GM12878 (cell line): Measurements from ENCODE around the gene SNTA1. TPM values are rescaled to one million over a fixed set of nuclear protein-coding genes. Genes with fewer than 3 reads are reported as not detected.

Source experiments
- BACH1 ChIP-seq: fragments of 450-650 bp; IDR thresholded peaks from 2 replicates; pipeline ENCODE4 v1.6.1; 2017; ENCODE audit warnings: mild to moderate bottlenecking, borderline replicate concordance
- BHLHE40 ChIP-seq, 2 experiments: fragments of 450-650 bp in 1 of 2; IDR thresholded peaks; 2 replicates each; pipeline ENCODE4 v1.6.1; 2011 to 2017; ENCODE audit warnings: low read depth in 2 of 2, borderline replicate concordance in 1 of 2, improper control_type of control experiment in 1 of 2, low read length in 1 of 2, mild to moderate bottlenecking in 1 of 2
- CHD1 ChIP-seq: IDR thresholded peaks from 2 replicates; pipeline ENCODE4 v1.6.1; 2012; ENCODE audit warnings: low read depth, low read length, improper control_type of control experiment
- DPF2 ChIP-seq: fragments of 450-650 bp; IDR thresholded peaks from 2 replicates; pipeline ENCODE4 v1.6.1; 2017; ENCODE audit warnings: mild to moderate bottlenecking
- GATAD2B ChIP-seq: fragments of 450-650 bp; conservative IDR thresholded peaks from 2 replicates; pipeline ENCODE4 v1.6.1; 2017; ENCODE audit warnings: low read depth, mild to moderate bottlenecking, moderate library complexity
- NR2C1 ChIP-seq: fragments of 450-650 bp; IDR thresholded peaks from 2 replicates; pipeline ENCODE4 v1.6.1; 2017; ENCODE audit warnings: antibody characterized with exemption, mild to moderate bottlenecking, moderate library complexity
- NR2F1 ChIP-seq: fragments of 450-650 bp; conservative IDR thresholded peaks from 2 replicates; pipeline ENCODE4 v1.6.1; 2017; ENCODE audit warnings: mild to moderate bottlenecking
- POLR2A ChIP-seq: IDR thresholded peaks from 2 replicates; pipeline ENCODE4 v1.6.1; 2011; ENCODE audit warnings: low read depth, mild to moderate bottlenecking, low read length
- POU2F2 ChIP-seq: IDR thresholded peaks from 3 replicates; pipeline ENCODE4 v1.6.1; 2011; ENCODE audit warnings: low read depth, mild to moderate bottlenecking, low read length, borderline replicate concordance
- RB1 ChIP-seq: fragments of 450-650 bp; formaldehyde crosslinking; IDR thresholded peaks from 2 replicates; pipeline ENCODE4 v1.6.1; 2017; ENCODE audit warnings: mild to moderate bottlenecking, borderline replicate concordance
- SPI1 ChIP-seq: IDR thresholded peaks from 2 replicates; pipeline ENCODE4 v1.6.1; 2011; ENCODE audit warnings: low read depth, mild to moderate bottlenecking, low read length, moderate library complexity, borderline replicate concordance; ENCODE audit not compliant: insufficient read depth
- polyA plus RNA-seq, 11 experiments: library from polyadenylated mRNA; depleted of rRNA in 4 of 11; unstranded in 6 of 11; stranded (reverse) in 5 of 11; fragments of >200 nt; fragmentation: Nextera tagmentation in 4 of 11; fragmentation: Illumina TruSeq in 1 of 11; extraction: Ambion mirVana in 4 of 11; extraction: Trizol in 1 of 11; gene quantifications; 1 replicate in 1 of 11; 2 replicates in 10 of 11; pipeline versions ENCODE4 v1.2.1 to v1.2.3, GENCODE V29; 2011 to 2016; ENCODE audit warnings: inconsistent platforms in 2 of 11, missing spikeins in 2 of 11, low read depth in 1 of 11
- total RNA-seq, 4 experiments: library from RNA; depleted of rRNA in 3 of 4; stranded (reverse); fragments of >200 nt in 3 of 4; fragmentation: Illumina TruSeq in 1 of 4; extraction: Trizol in 1 of 4; gene quantifications; 2 replicates each; pipeline versions ENCODE4 v1.2.1 to v1.2.3, GENCODE V29; 2013 to 2021
- TF ChIP-seq, protein P1 (sequence below): fragments of 450-650 bp; IDR thresholded peaks from 2 replicates; pipeline ENCODE4 v1.6.1; 2017; ENCODE audit warnings: mild to moderate bottlenecking, moderate library complexity
- TF ChIP-seq, protein P2 (sequence below): IDR thresholded peaks from 2 replicates; pipeline ENCODE4 v1.6.1; 2012; ENCODE audit warnings: low read depth, low read length, improper control_type of control experiment

Gene SNTA1
- total and polyA plus RNA-seq, 10 of the 15 experiments (the other 5 are each of a cell fraction or from before 2014, with no cell fraction given): 0.26 to 5.1 (median 1.8) TPM

DNA sequence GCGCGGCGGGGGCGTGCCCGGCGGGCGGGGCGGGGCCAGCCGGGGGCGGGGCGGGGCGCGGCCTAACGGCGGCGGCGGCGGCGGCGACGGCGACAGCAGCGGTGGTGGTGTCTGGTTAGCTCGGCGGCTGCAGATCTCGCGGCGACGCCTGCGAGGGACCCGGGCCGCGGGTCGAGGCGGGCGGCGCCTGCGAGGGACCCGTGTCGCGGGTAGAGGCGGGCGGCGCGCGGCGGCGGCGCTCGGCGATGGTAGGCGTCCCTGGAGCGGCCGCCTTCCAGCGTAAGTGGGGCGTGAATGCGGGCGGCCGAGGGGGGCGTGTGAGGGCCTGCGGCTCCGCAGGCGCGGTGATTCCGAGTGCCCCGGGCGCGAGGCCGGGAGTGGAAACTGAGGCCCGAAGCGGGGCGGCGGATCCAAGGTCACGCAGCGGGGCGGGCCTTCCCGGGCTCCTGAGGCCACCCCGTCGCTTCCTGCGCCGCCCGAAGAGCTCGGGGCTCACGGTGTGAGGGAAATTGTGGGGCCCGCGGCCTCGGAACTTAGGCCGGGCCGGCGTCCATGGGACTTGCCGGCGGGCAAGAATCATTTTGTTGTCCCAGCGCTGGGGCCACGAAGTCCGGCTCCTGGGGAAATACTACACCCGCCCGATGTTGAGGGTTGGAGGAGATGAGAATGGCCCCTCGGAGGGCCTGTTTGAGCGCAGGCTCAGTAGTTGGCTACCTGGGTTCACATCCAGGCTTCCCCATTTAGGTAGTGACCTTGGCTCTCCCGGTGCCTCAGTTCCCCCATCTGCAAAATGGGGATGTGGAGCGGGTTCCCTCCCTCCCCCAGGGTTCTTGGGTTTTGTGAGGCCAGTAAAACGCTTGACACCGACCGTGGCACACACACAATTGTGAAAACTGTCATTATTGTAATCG lies 46.7 kb upstream of the SNTA1 start, which contains the start of gene CBFA2T2 (continued):
- TF ChIP-seq, protein P1, sequence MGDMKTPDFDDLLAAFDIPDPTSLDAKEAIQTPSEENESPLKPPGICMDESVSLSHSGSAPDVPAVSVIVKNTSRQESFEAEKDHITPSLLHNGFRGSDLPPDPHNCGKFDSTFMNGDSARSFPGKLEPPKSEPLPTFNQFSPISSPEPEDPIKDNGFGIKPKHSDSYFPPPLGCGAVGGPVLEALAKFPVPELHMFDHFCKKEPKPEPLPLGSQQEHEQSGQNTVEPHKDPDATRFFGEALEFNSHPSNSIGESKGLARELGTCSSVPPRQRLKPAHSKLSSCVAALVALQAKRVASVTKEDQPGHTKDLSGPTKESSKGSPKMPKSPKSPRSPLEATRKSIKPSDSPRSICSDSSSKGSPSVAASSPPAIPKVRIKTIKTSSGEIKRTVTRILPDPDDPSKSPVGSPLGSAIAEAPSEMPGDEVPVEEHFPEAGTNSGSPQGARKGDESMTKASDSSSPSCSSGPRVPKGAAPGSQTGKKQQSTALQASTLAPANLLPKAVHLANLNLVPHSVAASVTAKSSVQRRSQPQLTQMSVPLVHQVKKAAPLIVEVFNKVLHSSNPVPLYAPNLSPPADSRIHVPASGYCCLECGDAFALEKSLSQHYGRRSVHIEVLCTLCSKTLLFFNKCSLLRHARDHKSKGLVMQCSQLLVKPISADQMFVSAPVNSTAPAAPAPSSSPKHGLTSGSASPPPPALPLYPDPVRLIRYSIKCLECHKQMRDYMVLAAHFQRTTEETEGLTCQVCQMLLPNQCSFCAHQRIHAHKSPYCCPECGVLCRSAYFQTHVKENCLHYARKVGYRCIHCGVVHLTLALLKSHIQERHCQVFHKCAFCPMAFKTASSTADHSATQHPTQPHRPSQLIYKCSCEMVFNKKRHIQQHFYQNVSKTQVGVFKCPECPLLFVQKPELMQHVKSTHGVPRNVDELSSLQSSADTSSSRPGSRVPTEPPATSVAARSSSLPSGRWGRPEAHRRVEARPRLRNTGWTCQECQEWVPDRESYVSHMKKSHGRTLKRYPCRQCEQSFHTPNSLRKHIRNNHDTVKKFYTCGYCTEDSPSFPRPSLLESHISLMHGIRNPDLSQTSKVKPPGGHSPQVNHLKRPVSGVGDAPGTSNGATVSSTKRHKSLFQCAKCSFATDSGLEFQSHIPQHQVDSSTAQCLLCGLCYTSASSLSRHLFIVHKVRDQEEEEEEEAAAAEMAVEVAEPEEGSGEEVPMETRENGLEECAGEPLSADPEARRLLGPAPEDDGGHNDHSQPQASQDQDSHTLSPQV: no peak
- TF ChIP-seq DPF2: peak; percentile 59; the same call in 1 of the 2 replicates
- peak; percentile 71 for TF ChIP-seq NR2F1
- TF ChIP-seq BACH1: peak; percentile 67; the same call in 1 of the 2 replicates
- 0 out of 2 replicates have a peak, but pooled peaks have one; percentile 60 for TF ChIP-seq RB1
- TF ChIP-seq NR2C1: peak; percentile 17; the same call in 1 of the 2 replicates
- peak; percentile 88 for TF ChIP-seq GATAD2B
- TF ChIP-seq POU2F2: no peak
- no peak for TF ChIP-seq CHD1
- TF ChIP-seq BHLHE40 (IDR thresholded peaks at IDR 0.05; ENCODE audit: borderline replicate concordance in 1 of 2, low read depth in 2 of 2, low read length in 1 of 2): peak in 1 of 2 experiments; percentile 33; a peak in 1 of 4 replicates
- TF ChIP-seq, protein P2, sequence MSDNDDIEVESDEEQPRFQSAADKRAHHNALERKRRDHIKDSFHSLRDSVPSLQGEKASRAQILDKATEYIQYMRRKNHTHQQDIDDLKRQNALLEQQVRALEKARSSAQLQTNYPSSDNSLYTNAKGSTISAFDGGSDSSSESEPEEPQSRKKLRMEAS: 0 out of 2 replicates have a peak, but pooled peaks have one; percentile 52
- TF ChIP-seq POLR2A: peak; percentile 55
- peak; percentile 31; the same call in 1 of the 2 replicates for TF ChIP-seq SPI1
